Measurements from ENCODE around the gene RECQL5.

DNA sequence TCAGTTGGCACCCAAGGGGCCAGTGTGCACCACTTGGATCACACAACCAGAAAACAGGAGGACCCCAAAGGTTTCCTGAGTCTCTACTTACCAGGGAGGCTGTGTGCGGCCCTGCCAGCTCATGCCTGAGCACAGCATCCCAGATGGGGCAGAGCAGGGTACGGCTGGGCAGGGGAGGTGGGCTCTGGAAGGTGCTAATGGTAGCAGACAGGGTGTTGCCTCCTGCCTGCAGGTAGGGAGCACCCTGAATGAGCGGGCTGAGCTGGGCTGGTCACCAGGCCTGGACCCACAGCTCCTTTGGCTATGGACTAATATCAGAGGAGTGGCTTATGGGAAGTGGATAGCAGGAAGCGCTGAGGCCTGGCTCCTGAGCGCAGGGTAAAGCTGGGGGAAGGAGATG, 14.6 kb downstream of the RECQL5 start:
- TF ChIP-seq, protein P1, sequence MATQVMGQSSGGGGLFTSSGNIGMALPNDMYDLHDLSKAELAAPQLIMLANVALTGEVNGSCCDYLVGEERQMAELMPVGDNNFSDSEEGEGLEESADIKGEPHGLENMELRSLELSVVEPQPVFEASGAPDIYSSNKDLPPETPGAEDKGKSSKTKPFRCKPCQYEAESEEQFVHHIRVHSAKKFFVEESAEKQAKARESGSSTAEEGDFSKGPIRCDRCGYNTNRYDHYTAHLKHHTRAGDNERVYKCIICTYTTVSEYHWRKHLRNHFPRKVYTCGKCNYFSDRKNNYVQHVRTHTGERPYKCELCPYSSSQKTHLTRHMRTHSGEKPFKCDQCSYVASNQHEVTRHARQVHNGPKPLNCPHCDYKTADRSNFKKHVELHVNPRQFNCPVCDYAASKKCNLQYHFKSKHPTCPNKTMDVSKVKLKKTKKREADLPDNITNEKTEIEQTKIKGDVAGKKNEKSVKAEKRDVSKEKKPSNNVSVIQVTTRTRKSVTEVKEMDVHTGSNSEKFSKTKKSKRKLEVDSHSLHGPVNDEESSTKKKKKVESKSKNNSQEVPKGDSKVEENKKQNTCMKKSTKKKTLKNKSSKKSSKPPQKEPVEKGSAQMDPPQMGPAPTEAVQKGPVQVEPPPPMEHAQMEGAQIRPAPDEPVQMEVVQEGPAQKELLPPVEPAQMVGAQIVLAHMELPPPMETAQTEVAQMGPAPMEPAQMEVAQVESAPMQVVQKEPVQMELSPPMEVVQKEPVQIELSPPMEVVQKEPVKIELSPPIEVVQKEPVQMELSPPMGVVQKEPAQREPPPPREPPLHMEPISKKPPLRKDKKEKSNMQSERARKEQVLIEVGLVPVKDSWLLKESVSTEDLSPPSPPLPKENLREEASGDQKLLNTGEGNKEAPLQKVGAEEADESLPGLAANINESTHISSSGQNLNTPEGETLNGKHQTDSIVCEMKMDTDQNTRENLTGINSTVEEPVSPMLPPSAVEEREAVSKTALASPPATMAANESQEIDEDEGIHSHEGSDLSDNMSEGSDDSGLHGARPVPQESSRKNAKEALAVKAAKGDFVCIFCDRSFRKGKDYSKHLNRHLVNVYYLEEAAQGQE (IDR thresholded peaks at IDR 0.05), result no peak
- TF ChIP-seq BCL3 (IDR thresholded peaks at IDR 0.05) (no peak), CTCF (IDR thresholded peaks at IDR 0.05) (no peak), TP53 (CRISPR knock-in tag; IDR thresholded peaks at IDR 0.05) (no peak), POLR2A (IDR thresholded peaks at IDR 0.05; ENCODE audit: low read length) (no peak), JUN (IDR thresholded peaks at IDR 0.05) (no peak), MAZ (IDR thresholded peaks at IDR 0.05; ENCODE audit: borderline replicate concordance, low read depth, low read length) (no peak), RAD21 (conservative IDR thresholded peaks at IDR 0.05 in 1 of 2, IDR thresholded peaks at IDR 0.05 in 1 of 2) (no peak), KDM1A (IDR thresholded peaks at IDR 0.05; ENCODE audit: low read depth) (no peak), MYC (IDR thresholded peaks at IDR 0.05; ENCODE audit: borderline replicate concordance, low read length) (no peak), RCOR1 (IDR thresholded peaks at IDR 0.05; ENCODE audit: low read depth, low read length) (no peak)
- TF ChIP-seq, protein P2, sequence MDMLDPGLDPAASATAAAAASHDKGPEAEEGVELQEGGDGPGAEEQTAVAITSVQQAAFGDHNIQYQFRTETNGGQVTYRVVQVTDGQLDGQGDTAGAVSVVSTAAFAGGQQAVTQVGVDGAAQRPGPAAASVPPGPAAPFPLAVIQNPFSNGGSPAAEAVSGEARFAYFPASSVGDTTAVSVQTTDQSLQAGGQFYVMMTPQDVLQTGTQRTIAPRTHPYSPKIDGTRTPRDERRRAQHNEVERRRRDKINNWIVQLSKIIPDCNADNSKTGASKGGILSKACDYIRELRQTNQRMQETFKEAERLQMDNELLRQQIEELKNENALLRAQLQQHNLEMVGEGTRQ (IDR thresholded peaks at IDR 0.05), result no peak

Measured in A549 (cell line).